Psoas muscle (tissue), 8 donors: ENCODE data around the gene TERB1. TPM values are rescaled to one million over a fixed set of nuclear protein-coding genes. Genes with fewer than 3 reads are reported as not detected.

Experiments used
- ATAC-seq, 4 donors: fragments of 200-7000 bp; cut with Tn5 transposase; one replicate each; pipeline ENCODE4 v1.9.1; 2020; ENCODE audit warnings: moderate library complexity in 3 of 4, mild to moderate bottlenecking in 2 of 4
- DNase-seq, 2 donors: peaks; one replicate each; pipeline ENCODE4 v3.0.0-alpha.2; 2020
- H3K27ac ChIP-seq: fragments of 200-600 bp; one replicate; pipeline ENCODE4 v1.8.0; 2022
- H3K27me3 ChIP-seq, 3 donors: fragments of 200-600 bp in 1 of 3; one replicate each; pipeline versions ENCODE4 v1.6.1 to v1.8.0; 2013 to 2022; ENCODE audit warnings: low read length in 2 of 3, mild to moderate bottlenecking in 2 of 3, moderate library complexity in 1 of 3; ENCODE audit not compliant: insufficient read depth in 3 of 3
- H3K36me3 ChIP-seq, 2 donors: fragments of 200-600 bp in 1 of 2; one replicate each; pipeline versions ENCODE4 v1.6.1 to v1.8.0; 2013 to 2022; ENCODE audit warnings: low read depth in 1 of 2, mild to moderate bottlenecking in 1 of 2, moderate library complexity in 1 of 2; ENCODE audit not compliant: insufficient read depth in 1 of 2
- H3K4me1 ChIP-seq: fragments of 200-600 bp; one replicate; pipeline ENCODE4 v1.8.0; 2022
- H3K4me3 ChIP-seq: fragments of 200-600 bp; one replicate; pipeline ENCODE4 v1.8.0; 2022; ENCODE audit warnings: mild to moderate bottlenecking
- H3K9me3 ChIP-seq: fragments of 200-600 bp; one replicate; pipeline ENCODE4 v1.8.0; 2022
- WGBS, 3 donors: extraction: QIAGEN DNeasy Blood & Tissue Kit; methylation state at CpG; one replicate each; pipeline versions ENCODE4 v1.1.6 to v1.1.7; 2013; 5-methylcytosine and 5-hydroxymethylcytosine counted together
- intact Hi-C, 2 donors: fragments of 100-400 bp; cut with DNase I; formaldehyde crosslinking; loops; one replicate each; pipeline versions ENCODE4 v1.11.0 to v1.14.2; 2022
- polyA plus RNA-seq, 3 donors: library from polyadenylated mRNA; stranded (reverse); fragments of 200-250 nt; gene quantifications; one replicate each; pipeline ENCODE4 v1.2.3, GENCODE V29; 2013
- total RNA-seq, 4 donors: library from RNA; stranded (reverse); fragmentation: NEBNext Ultra II Directional in 2 of 4; extraction: Animal tissue kit (Norgen Biotek cat#: 25700) in 2 of 4; gene quantifications; one replicate each; pipeline versions ENCODE4 v1.2.1 to v1.2.4, GENCODE V29; 2021 to 2023
- TF ChIP-seq, protein P1 (sequence below): fragments of 200-600 bp; IDR thresholded peaks from one replicate; pipeline ENCODE4 v1.8.0; 2022; ENCODE audit warnings: antibody characterized with exemption
- donor health status: healthy with polysubstance abuse.
- donor health status: DM: no; HTN: no; CAD: no; lungs with moderate emphysema.
- donor health status: Bipolar disorder and iron deficiency.
- donor health status: healthy.
- donor health status: DM: yes; HTN: yes; CAD: no.
- donor health status: DM: no; HTN: no; CAD: no.
- donor health status: DM: no; HTN: no; CAD: no.
- donor health status: DM: yes; HTN: yes; CAD: no.

The TERB1 gene
- total and polyA plus RNA-seq, 7 donors: 0.26 TPM; not detected in 6

DNA sequence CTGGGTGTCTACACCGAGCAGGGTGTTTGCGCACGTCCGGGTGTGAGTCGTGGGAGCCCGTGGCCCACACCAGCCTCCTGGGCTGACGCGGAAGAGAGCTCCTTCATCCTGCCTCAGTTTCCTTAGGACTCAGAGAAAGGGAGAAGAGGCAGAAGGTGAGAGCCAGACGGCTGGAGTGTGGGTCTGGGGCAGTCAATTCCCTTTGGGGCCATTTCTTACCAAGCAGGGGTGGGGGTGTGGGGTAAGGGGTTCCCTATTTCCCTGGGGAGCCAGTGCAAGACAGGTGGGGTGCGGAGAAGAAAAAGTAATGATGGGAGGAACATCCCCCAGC, 43.7 kb upstream of the TERB1 start:
- no peak for DNase-seq
- H3K36me3 ChIP-seq: no peaks in the 10 kb centered on the region
- ATAC-seq: peak in 1 of 4 donors; percentile 18
- H3K4me3 ChIP-seq: peak overlapping the region; percentile 67
- H3K27ac ChIP-seq: no peak overlapping the region
- TF ChIP-seq, protein P1, sequence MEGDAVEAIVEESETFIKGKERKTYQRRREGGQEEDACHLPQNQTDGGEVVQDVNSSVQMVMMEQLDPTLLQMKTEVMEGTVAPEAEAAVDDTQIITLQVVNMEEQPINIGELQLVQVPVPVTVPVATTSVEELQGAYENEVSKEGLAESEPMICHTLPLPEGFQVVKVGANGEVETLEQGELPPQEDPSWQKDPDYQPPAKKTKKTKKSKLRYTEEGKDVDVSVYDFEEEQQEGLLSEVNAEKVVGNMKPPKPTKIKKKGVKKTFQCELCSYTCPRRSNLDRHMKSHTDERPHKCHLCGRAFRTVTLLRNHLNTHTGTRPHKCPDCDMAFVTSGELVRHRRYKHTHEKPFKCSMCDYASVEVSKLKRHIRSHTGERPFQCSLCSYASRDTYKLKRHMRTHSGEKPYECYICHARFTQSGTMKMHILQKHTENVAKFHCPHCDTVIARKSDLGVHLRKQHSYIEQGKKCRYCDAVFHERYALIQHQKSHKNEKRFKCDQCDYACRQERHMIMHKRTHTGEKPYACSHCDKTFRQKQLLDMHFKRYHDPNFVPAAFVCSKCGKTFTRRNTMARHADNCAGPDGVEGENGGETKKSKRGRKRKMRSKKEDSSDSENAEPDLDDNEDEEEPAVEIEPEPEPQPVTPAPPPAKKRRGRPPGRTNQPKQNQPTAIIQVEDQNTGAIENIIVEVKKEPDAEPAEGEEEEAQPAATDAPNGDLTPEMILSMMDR: no peak
- 14 to 16% (median 15%) methylated on average over 8 to 10 of the region's 10 CpGs for WGBS, 3 donors
- H3K9me3 ChIP-seq: no peaks in the 10 kb centered on the region
- H3K27me3 ChIP-seq: peaks cover 0 to 24% (median 12%) of the 10 kb centered on the region in 3 donors
- peaks cover 12% of the 10 kb centered on the region for H3K4me1 ChIP-seq
- intact Hi-C loops: no loop called here

DNA sequence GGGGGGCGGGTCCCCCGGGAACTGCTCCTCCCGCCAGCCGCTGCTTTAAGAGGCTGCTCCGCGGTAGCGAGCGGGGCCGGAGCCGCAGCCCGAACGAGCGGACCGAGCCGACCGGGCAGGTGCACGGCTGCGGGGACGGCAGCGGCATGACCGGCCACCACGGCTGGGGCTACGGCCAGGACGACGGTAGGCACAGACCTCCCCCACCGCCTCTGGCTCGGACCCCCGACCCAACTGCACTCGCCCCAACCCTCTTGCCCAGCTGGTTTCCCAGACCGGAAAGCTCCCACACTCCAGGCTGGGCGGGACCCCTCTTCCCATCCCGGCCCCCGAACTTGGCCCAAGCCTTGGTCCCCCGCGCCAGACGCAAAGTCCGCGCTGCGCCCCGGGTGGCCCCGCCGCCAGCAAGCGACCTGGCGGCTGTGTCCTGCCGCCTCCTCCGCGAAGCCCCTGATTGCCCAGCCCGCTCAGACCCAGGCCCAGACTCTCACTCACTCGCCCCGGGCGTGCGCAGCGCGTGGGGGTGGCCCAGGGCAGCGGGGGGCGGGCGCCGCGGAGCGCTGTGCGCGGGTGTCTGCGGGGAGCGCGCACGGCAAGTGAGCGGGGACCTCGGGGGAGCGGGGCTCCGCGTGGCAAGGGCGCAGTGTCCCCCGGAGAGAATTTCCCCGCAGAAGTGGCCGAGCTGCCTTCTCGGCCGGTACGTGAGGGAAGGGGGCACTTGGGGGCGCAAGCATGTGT, 43.1 kb upstream of the TERB1 start, which contains the start of gene CA7:
TSS of gene CA7 (plus strand) at position 73 of the 738 bp plus-strand sequence. CDS start at position 147, 74 bp downstream.
- ATAC-seq: peak; percentile 28 to 66 (median 52)
- Histone ChIP-seq H3K36me3 (no peaks in the 10 kb centered on the region), H3K4me1 (peaks cover 12% of the 10 kb centered on the region), H3K9me3 (no peaks in the 10 kb centered on the region), H3K27ac (no peak within 1 kb of the TSS), H3K27me3 (peaks cover 0 to 24% (median 12%) of the 10 kb centered on the region in 3 donors), H3K4me3 (peak within 1 kb of the TSS; percentile 67)
- WGBS, 3 donors: 1 to 3% (median 1%) methylated on average over 40 to 79 of the region's 79 CpGs
- TF ChIP-seq, protein P1: no peak
- intact Hi-C loops: no loop called here
- no peak for DNase-seq

DNA sequence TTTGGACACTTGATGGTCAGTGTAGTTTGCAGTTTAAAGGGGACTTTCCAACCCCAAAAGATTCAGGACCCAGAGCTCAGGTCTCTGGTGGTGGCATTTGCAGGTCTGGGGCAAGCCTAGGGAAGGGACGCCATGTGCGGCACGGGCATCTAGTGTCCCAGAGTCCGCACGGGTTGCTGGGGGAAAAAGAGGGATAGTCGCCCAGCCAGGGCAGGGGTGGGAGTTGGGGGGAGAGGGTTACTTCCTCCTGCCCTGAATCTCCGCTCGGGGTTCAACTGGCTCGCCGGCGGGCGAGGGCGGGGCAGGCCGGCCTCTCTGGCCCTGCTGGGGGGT, 42.6 kb upstream of the TERB1 start:
- H3K4me1 ChIP-seq: peaks cover 12% of the 10 kb centered on the region
- no peak overlapping the region for H3K27ac ChIP-seq
- peaks cover 0 to 24% (median 12%) of the 10 kb centered on the region in 3 donors for H3K27me3 ChIP-seq
- H3K9me3 ChIP-seq: no peaks in the 10 kb centered on the region
- H3K4me3 ChIP-seq: peak overlapping the region; percentile 67
- TF ChIP-seq, protein P1: no peak
- WGBS, 3 donors: 15 to 51% (median 15%) methylated on average over 5 to 14 of the region's 14 CpGs
- intact Hi-C loops: no loop called here
- peak in 2 of 4 donors; percentile 11 to 28 for ATAC-seq
- DNase-seq: no peak
- no peaks in the 10 kb centered on the region for H3K36me3 ChIP-seq

DNA sequence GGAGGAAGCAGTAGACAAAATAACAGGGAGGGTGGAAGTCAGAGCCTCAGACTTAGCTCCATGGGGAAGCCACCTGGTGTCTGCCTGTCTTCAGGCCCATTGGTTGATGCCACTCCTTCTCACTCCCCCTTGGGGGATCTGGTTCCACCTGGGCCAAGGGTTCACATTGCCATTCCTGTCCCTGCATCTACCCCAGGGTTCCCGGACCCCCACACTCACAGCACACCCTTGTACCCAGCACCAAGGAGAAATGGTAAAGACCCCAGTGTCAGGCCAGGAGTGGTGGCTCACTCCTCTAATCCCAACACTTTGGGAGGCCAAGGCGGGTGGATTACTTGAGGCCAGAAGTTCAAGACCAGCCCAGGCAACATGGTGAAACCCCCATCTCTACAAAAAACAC, 41.8 kb upstream of the TERB1 start:
- Histone ChIP-seq H3K4me1 (peaks cover 12% of the 10 kb centered on the region), H3K36me3 (no peaks in the 10 kb centered on the region), H3K9me3 (peaks cover 3% of the 10 kb centered on the region), H3K27ac (no peak overlapping the region), H3K4me3 (no peak overlapping the region), H3K27me3 (peaks cover 0 to 24% (median 12%) of the 10 kb centered on the region in 3 donors)
- intact Hi-C loops: no loop called here
- ATAC-seq (no peak), DNase-seq (no peak)
- WGBS, 3 donors: 87 to 100% (median 99%) methylated on average over 2 of the region's 2 CpGs
- TF ChIP-seq, protein P1: no peak
